Stomach (tissue), 4 donors: ENCODE data around the gene PLEKHO2.

Experiments
- POLR2A ChIP-seq, 4 donors: fragments of 450-650 bp; IDR thresholded peaks; one replicate each; pipeline ENCODE4 v1.6.1; 2016; ENCODE audit warnings: antibody characterized with exemption in 4 of 4, control low read depth in 2 of 4, mild to moderate bottlenecking in 1 of 4, moderate library complexity in 1 of 4
- TF ChIP-seq, protein P1 (sequence below), 7 experiments: fragments of 450-650 bp in 4 of 7; fragments of 200-600 bp in 3 of 7; sonication (generic) in 3 of 7; IDR thresholded peaks; one replicate each; pipeline ENCODE4 v1.5.1; 2016 to 2019; ENCODE audit warnings: antibody characterized with exemption in 7 of 7, control low read depth in 2 of 7, mild to moderate bottlenecking in 1 of 7

DNA sequence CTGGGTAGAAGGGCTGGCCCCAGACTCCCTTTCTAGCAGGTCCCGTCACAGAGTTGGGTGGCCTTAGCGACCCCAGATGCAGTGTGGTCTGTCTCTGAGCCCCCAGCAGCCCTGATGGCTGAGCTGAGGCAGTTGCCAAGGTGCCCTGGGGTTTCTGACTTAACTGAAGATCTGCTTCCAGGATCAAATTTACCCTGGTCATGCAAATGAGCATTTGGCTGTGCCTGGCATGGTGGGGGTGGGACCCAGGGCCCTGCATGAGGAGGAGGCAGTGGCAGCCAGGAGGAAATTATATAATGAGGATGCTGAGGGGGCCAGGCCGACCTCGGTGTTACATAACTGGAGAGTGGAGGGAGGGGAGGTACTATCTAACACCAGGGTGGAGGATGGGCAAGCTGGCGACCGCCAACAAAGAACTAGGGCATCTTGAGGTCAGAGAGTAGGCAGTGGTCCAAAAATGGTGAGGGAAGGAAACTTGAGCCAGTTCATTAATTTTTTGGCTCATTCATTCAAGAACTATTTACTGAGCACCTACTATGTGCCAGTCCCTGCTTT lies 16.4 kb downstream of the PLEKHO2 start:
- TF ChIP-seq, protein P1, sequence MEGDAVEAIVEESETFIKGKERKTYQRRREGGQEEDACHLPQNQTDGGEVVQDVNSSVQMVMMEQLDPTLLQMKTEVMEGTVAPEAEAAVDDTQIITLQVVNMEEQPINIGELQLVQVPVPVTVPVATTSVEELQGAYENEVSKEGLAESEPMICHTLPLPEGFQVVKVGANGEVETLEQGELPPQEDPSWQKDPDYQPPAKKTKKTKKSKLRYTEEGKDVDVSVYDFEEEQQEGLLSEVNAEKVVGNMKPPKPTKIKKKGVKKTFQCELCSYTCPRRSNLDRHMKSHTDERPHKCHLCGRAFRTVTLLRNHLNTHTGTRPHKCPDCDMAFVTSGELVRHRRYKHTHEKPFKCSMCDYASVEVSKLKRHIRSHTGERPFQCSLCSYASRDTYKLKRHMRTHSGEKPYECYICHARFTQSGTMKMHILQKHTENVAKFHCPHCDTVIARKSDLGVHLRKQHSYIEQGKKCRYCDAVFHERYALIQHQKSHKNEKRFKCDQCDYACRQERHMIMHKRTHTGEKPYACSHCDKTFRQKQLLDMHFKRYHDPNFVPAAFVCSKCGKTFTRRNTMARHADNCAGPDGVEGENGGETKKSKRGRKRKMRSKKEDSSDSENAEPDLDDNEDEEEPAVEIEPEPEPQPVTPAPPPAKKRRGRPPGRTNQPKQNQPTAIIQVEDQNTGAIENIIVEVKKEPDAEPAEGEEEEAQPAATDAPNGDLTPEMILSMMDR (IDR thresholded peaks at IDR 0.05): no peak
- TF ChIP-seq POLR2A (IDR thresholded peaks at IDR 0.05): no peak
